ENCODE results near the gene MGAT3.

GRCh38 chr22:39431821-39432251 is 25.0 kb upstream of the MGAT3 start:
- no peak for TF ChIP-seq CTCF (IDR thresholded peaks at IDR 0.05)
- TF ChIP-seq POLR2A (IDR thresholded peaks at IDR 0.05): peak in 1 of 2 donors; percentile 45

Data from adrenal gland (tissue), 5 donors.